ENCODE results near the gene FGFBP1.

GRCh38 chr4:15928883-15929282, 9.7 kb downstream of the FGFBP1 start:
- TF ChIP-seq CBX2 (IDR thresholded peaks at IDR 0.05; ENCODE audit: insufficient read depth, low read length, poor library complexity, severe bottlenecking): no peak
- no peak for TF ChIP-seq GTF2F1 (IDR thresholded peaks at IDR 0.05; ENCODE audit: low read depth, low read length)
- TF ChIP-seq BACH1 (tag; IDR thresholded peaks at IDR 0.05): no peak
- TF ChIP-seq BHLHE40 (IDR thresholded peaks at IDR 0.05; ENCODE audit: low read length): no peak
- TF ChIP-seq CTCF (IDR thresholded peaks at IDR 0.05 in 2 of 3, conservative IDR thresholded peaks at IDR 0.05 in 1 of 3; ENCODE audit: insufficient read depth in 2 of 3, low read depth in 1 of 3, low read length in 3 of 3): no peak
